ENCODE results near the gene GRID1.

DNA sequence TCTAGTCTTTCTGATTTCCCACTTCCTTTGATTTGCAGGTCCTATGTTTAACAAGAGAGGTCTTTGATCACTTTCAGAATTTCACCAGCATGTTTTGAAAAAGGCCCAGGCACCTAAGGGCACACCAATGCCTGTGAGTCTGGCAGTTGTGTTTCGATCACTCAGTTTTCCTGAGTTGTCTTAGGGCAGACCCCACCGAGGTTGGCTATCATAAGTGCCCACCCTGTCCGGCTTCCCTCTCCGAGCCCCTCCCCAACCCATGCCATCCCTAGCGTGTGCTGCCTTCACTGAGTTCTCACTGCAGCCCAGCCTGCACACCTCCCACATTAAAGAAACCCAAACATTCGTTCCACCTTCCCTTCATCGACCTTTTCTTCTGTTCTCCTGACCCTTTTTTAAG, 257.9 kb downstream of the GRID1 start:
- TF ChIP-seq, protein P1, sequence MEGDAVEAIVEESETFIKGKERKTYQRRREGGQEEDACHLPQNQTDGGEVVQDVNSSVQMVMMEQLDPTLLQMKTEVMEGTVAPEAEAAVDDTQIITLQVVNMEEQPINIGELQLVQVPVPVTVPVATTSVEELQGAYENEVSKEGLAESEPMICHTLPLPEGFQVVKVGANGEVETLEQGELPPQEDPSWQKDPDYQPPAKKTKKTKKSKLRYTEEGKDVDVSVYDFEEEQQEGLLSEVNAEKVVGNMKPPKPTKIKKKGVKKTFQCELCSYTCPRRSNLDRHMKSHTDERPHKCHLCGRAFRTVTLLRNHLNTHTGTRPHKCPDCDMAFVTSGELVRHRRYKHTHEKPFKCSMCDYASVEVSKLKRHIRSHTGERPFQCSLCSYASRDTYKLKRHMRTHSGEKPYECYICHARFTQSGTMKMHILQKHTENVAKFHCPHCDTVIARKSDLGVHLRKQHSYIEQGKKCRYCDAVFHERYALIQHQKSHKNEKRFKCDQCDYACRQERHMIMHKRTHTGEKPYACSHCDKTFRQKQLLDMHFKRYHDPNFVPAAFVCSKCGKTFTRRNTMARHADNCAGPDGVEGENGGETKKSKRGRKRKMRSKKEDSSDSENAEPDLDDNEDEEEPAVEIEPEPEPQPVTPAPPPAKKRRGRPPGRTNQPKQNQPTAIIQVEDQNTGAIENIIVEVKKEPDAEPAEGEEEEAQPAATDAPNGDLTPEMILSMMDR (tag by site-specific recombination; IDR thresholded peaks at IDR 0.05): no peak
- no peak for TF ChIP-seq KLF16 (tag by site-specific recombination; IDR thresholded peaks at IDR 0.05)
- TF ChIP-seq MZF1 (tag by site-specific recombination; IDR thresholded peaks at IDR 0.05; ENCODE audit: borderline replicate concordance): no peak
- no peak for TF ChIP-seq ZFP41 (tag by site-specific recombination; IDR thresholded peaks at IDR 0.05; ENCODE audit: borderline replicate concordance)
- no peak for TF ChIP-seq ZBTB7A (tag by site-specific recombination; IDR thresholded peaks at IDR 0.05; ENCODE audit: low read depth)
- no peak for TF ChIP-seq SP3 (tag by site-specific recombination; IDR thresholded peaks at IDR 0.05)
- TF ChIP-seq ZNF660 (tag by site-specific recombination; IDR thresholded peaks at IDR 0.05): no peak
- TF ChIP-seq, protein P2, sequence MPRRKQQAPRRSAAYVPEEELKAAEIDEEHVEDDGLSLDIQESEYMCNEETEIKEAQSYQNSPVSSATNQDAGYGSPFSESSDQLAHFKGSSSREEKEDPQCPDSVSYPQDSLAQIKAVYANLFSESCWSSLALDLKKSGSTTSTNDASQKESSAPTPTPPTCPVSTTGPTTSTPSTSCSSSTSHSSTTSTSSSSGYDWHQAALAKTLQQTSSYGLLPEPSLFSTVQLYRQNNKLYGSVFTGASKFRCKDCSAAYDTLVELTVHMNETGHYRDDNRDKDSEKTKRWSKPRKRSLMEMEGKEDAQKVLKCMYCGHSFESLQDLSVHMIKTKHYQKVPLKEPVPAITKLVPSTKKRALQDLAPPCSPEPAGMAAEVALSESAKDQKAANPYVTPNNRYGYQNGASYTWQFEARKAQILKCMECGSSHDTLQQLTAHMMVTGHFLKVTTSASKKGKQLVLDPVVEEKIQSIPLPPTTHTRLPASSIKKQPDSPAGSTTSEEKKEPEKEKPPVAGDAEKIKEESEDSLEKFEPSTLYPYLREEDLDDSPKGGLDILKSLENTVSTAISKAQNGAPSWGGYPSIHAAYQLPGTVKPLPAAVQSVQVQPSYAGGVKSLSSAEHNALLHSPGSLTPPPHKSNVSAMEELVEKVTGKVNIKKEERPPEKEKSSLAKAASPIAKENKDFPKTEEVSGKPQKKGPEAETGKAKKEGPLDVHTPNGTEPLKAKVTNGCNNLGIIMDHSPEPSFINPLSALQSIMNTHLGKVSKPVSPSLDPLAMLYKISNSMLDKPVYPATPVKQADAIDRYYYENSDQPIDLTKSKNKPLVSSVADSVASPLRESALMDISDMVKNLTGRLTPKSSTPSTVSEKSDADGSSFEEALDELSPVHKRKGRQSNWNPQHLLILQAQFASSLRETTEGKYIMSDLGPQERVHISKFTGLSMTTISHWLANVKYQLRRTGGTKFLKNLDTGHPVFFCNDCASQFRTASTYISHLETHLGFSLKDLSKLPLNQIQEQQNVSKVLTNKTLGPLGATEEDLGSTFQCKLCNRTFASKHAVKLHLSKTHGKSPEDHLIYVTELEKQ (tag by site-specific recombination; IDR thresholded peaks at IDR 0.05; ENCODE audit: borderline replicate concordance): no peak
- no peak for TF ChIP-seq TRIM28 (IDR thresholded peaks at IDR 0.05; ENCODE audit: borderline replicate concordance, low read length)
- TF ChIP-seq, protein P3, sequence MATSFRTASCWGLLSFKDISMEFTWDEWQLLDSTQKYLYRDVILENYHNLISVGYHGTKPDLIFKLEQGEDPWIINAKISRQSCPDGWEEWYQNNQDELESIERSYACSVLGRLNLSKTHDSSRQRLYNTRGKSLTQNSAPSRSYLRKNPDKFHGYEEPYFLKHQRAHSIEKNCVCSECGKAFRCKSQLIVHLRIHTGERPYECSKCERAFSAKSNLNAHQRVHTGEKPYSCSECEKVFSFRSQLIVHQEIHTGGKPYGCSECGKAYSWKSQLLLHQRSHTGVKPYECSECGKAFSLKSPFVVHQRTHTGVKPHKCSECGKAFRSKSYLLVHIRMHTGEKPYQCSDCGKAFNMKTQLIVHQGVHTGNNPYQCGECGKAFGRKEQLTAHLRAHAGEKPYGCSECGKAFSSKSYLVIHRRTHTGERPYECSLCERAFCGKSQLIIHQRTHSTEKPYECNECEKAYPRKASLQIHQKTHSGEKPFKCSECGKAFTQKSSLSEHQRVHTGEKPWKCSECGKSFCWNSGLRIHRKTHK (tag by site-specific recombination; IDR thresholded peaks at IDR 0.05): no peak
- TF ChIP-seq ZNF274 (IDR thresholded peaks at IDR 0.05; ENCODE audit: low read length): no peak
- TF ChIP-seq ZNF274 (tag by site-specific recombination; IDR thresholded peaks at IDR 0.05; ENCODE audit: borderline replicate concordance): no peak
